ENCODE measurements around the gene EXOC4.

The EXOC4 gene

DNA sequence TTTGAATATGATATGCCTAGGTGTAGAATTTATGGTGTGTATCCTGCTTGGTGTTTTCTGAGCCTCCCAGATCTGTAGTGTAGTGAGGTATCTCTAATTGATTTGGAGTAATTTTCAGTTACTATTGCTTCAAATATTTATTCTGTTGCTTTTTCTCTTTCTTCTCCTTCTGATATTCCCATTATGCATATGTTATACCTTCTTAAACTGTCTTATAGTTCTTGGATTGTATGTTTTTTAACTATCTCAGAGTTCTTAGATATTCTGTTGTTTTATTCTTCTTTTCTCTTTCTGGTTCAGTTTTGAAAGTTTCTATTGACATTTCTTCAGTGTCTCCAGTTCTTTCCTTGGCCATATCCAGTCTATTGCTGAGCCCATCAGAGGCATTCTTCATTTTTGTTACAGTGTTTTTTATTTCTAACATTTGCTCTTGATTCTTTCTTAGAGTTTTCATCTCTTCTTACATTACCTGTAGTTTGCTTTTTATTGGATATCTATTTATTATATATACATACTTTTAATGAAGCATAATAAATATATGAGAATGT is 668.8 kb downstream of the EXOC4 start:
- CTCF ChIA-PET: no interaction called here
- TF ChIP-seq SETDB1 (IDR thresholded peaks at IDR 0.05; ENCODE audit: insufficient read length, low read length) (peak; percentile 20), ZNF521 (tag by site-specific recombination; IDR thresholded peaks at IDR 0.05) (no peak), ZNF555 (tag by site-specific recombination; conservative IDR thresholded peaks at IDR 0.05) (no peak), ZNF133 (tag by site-specific recombination; IDR thresholded peaks at IDR 0.05) (peak; percentile 97)

DNA sequence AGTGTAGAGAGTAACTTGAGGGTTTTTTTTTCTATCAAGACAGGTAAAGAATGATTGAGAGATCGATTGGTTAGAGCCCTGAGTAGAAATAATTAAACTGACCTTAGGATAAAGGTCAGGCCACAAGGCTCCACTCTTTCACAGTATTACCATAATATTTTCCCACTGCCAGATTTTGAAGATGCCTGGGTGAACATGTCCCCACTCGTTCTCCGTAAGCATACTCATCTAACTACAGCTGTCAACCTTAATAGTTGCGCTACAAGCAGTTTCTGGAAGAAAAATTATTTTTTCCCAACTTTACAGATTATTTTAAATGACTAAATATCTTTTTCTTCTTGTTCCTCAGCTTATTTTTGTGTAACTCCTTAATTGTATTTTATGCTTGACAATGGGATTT is 671.1 kb downstream of the EXOC4 start:
- ChIA-PET CTCF (interaction anchor here (0.6 to 0.7 kb wide), 2 partner anchors 23 to 624 kb away, joined by 3 read pairs; no protein-coding TSS in a partner anchor), POLR2A (no interaction called here)
- no peak overlapping the region for H3K4me3 ChIP-seq (ENCODE audit: low read depth, low read length)
- H3K4me1 ChIP-seq (ENCODE audit: control insufficient read depth, insufficient read depth, low read length): no peaks in the 10 kb centered on the region
- no peak overlapping the region for H3K27ac ChIP-seq (ENCODE audit: extremely low read depth, low read depth, low read length)
- no peak for TF ChIP-seq ZNF174 (tag by site-specific recombination; IDR thresholded peaks at IDR 0.05)
- H3K9me3 ChIP-seq (ENCODE audit: control insufficient read depth, insufficient read depth, low read depth, low read length): no peaks in the 10 kb centered on the region
- no peaks in the 10 kb centered on the region for H3K36me3 ChIP-seq (ENCODE audit: control insufficient read depth in 2 of 2, insufficient read depth in 1 of 2, low read length in 2 of 2)

More for the DNA sequence above, 668.8 kb downstream of the EXOC4 start:
- POLR2A ChIA-PET: no interaction called here
- no peaks in the 10 kb centered on the region for H3K36me3 ChIP-seq (ENCODE audit: control insufficient read depth in 2 of 2, insufficient read depth in 1 of 2, low read length in 2 of 2)
- H3K27ac ChIP-seq (ENCODE audit: extremely low read depth, low read depth, low read length): no peak overlapping the region
- H3K4me1 ChIP-seq (ENCODE audit: control insufficient read depth, insufficient read depth, low read length): no peaks in the 10 kb centered on the region
- H3K9me3 ChIP-seq (ENCODE audit: control insufficient read depth, insufficient read depth, low read depth, low read length): no peaks in the 10 kb centered on the region
- no peak overlapping the region for H3K4me3 ChIP-seq (ENCODE audit: low read depth, low read length)

DNA sequence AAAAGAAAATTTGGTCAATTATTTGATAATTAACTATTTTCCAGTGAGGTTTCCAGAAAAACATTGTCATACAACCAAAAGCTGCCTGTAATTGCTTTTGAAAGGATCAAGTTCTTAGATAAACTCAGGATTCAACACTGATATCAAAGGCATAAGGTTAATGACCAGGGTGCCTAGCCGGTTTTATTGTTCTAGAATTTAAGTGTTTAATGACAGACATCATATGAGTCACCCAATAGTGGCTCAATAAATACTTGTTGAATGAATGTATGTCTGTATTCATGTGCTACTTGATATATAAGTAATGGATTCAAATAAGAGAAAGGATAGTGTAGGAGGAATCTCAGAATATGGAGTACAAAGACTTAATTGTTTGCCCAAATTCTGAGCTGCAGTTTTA is 678.2 kb downstream of the EXOC4 start:
- POLR2A ChIA-PET: no interaction called here
- Histone ChIP-seq H3K4me3 (ENCODE audit: low read depth, low read length) (no peak overlapping the region), H3K36me3 (ENCODE audit: control insufficient read depth in 2 of 2, insufficient read depth in 1 of 2, low read length in 2 of 2) (no peaks in the 10 kb centered on the region), H3K27ac (ENCODE audit: extremely low read depth, low read depth, low read length) (no peak overlapping the region), H3K9me3 (ENCODE audit: control insufficient read depth, insufficient read depth, low read depth, low read length) (no peaks in the 10 kb centered on the region), H3K4me1 (ENCODE audit: control insufficient read depth, insufficient read depth, low read length) (peaks cover 29% of the 10 kb centered on the region)
- CTCF ChIA-PET: interaction anchor here (0.9 kb wide), 1 partner anchor 57 kb away, joined by 4 read pairs; no protein-coding TSS in a partner anchor
- TF ChIP-seq, protein P1, sequence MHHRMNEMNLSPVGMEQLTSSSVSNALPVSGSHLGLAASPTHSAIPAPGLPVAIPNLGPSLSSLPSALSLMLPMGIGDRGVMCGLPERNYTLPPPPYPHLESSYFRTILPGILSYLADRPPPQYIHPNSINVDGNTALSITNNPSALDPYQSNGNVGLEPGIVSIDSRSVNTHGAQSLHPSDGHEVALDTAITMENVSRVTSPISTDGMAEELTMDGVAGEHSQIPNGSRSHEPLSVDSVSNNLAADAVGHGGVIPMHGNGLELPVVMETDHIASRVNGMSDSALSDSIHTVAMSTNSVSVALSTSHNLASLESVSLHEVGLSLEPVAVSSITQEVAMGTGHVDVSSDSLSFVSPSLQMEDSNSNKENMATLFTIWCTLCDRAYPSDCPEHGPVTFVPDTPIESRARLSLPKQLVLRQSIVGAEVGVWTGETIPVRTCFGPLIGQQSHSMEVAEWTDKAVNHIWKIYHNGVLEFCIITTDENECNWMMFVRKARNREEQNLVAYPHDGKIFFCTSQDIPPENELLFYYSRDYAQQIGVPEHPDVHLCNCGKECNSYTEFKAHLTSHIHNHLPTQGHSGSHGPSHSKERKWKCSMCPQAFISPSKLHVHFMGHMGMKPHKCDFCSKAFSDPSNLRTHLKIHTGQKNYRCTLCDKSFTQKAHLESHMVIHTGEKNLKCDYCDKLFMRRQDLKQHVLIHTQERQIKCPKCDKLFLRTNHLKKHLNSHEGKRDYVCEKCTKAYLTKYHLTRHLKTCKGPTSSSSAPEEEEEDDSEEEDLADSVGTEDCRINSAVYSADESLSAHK (tag by site-specific recombination; IDR thresholded peaks at IDR 0.05): peak; percentile 52; the same call in 1 of the 2 replicates
- TF ChIP-seq ZNF621 (tag by site-specific recombination; IDR thresholded peaks at IDR 0.05) (no peak), SP7 (tag by site-specific recombination; IDR thresholded peaks at IDR 0.05) (peak; percentile 85), KLF8 (tag by site-specific recombination; IDR thresholded peaks at IDR 0.05) (peak; percentile 74), ZNF140 (tag by site-specific recombination; IDR thresholded peaks at IDR 0.05) (no peak), FEZF1 (tag by site-specific recombination; IDR thresholded peaks at IDR 0.05) (peak; percentile 83), GFI1B (tag by site-specific recombination; IDR thresholded peaks at IDR 0.05) (peak; percentile 20; the same call in 1 of the 2 replicates), TCF7L2 (IDR thresholded peaks at IDR 0.05; ENCODE audit: borderline replicate concordance, low read depth, low read length) (peak; percentile 89), GLI2 (tag by site-specific recombination; IDR thresholded peaks at IDR 0.05; ENCODE audit: borderline replicate concordance, low read depth) (peak; percentile 37; the same call in 1 of the 2 replicates), ZNF184 (tag by site-specific recombination; IDR thresholded peaks at IDR 0.05) (peak; percentile 53; the same call in 1 of the 2 replicates), BCL11A (tag by site-specific recombination; IDR thresholded peaks at IDR 0.05; ENCODE audit: low read depth) (peak; percentile 83), KLF10 (tag by site-specific recombination; IDR thresholded peaks at IDR 0.05) (peak; percentile 65), ZNF211 (tag by site-specific recombination; IDR thresholded peaks at IDR 0.05; ENCODE audit: low read depth) (no peak), OSR2 (tag by site-specific recombination; IDR thresholded peaks at IDR 0.05) (peak; percentile 89), ZNF629 (tag by site-specific recombination; IDR thresholded peaks at IDR 0.05) (peak; percentile 81), ZNF558 (tag by site-specific recombination; IDR thresholded peaks at IDR 0.05) (peak; percentile 30; the same call in 1 of the 2 replicates), ZEB2 (tag by site-specific recombination; IDR thresholded peaks at IDR 0.05) (peak; percentile 62), ZNF221 (tag by site-specific recombination; IDR thresholded peaks at IDR 0.05; ENCODE audit: borderline replicate concordance) (no peak), ZNF670 (tag by site-specific recombination; IDR thresholded peaks at IDR 0.05; ENCODE audit: low read depth) (no peak)
- TF ChIP-seq, protein P2, sequence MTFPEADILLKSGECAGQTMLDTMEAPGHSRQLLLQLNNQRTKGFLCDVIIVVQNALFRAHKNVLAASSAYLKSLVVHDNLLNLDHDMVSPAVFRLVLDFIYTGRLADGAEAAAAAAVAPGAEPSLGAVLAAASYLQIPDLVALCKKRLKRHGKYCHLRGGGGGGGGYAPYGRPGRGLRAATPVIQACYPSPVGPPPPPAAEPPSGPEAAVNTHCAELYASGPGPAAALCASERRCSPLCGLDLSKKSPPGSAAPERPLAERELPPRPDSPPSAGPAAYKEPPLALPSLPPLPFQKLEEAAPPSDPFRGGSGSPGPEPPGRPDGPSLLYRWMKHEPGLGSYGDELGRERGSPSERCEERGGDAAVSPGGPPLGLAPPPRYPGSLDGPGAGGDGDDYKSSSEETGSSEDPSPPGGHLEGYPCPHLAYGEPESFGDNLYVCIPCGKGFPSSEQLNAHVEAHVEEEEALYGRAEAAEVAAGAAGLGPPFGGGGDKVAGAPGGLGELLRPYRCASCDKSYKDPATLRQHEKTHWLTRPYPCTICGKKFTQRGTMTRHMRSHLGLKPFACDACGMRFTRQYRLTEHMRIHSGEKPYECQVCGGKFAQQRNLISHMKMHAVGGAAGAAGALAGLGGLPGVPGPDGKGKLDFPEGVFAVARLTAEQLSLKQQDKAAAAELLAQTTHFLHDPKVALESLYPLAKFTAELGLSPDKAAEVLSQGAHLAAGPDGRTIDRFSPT (tag by site-specific recombination; IDR thresholded peaks at IDR 0.05): peak; percentile 70
- TF ChIP-seq, protein P3, sequence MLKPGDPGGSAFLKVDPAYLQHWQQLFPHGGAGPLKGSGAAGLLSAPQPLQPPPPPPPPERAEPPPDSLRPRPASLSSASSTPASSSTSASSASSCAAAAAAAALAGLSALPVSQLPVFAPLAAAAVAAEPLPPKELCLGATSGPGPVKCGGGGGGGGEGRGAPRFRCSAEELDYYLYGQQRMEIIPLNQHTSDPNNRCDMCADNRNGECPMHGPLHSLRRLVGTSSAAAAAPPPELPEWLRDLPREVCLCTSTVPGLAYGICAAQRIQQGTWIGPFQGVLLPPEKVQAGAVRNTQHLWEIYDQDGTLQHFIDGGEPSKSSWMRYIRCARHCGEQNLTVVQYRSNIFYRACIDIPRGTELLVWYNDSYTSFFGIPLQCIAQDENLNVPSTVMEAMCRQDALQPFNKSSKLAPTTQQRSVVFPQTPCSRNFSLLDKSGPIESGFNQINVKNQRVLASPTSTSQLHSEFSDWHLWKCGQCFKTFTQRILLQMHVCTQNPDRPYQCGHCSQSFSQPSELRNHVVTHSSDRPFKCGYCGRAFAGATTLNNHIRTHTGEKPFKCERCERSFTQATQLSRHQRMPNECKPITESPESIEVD (tag by site-specific recombination; IDR thresholded peaks at IDR 0.05): peak; percentile 84
